UCSD-AML1 (cell line): ENCODE data around the gene AFDN.

Experiments
- DNase-seq: peaks from one replicate; lab custom pipeline; 2025; ENCODE audit not compliant: unreplicated experiment; lab: John Stamatoyannopoulos, UW

AFDN gene

GRCh38 chr6:167795874-167796191 lies 30.9 kb upstream of the AFDN start:
- no peak for DNase-seq

DNA sequence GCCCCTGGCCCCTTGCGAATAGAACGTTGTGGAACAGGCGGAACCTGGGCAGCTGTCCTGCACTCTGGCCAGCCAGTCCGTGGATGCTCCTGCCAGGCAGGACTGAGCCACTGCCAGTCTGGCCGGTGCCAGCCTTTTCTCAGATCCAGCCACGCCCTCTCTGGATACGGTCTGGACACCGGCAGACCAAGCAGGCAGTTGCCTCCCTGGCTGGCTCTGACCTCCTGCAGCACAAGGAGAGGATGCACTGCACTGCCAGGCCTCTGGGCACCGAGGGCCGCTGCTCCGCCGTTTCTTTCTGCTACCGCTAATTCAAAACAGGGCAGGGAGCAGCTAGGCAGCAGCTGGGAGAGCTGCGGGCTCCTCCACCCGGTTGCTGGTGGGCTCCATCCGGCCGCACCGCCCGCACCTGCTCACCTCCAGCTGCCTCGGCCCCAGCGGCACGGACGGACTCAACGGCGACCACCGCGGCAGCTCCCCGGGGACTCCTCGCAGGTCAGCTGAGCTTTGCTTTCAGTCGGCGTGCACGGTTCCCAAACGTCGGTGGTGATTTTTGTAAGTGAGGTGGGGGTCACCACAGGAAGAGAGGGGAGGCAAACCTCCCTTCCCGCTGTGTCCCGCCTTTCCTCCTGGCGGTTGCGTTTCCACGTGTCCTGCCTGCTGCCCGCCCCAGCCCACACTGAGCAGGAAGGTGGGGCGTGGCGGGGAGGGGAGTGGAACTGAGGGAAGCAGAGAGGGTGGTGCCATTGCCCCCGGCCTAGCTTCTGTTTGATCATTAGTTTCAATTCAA lies 30.3 kb upstream of the AFDN start:
- no peak for DNase-seq

GRCh38 chr6:167797011-167797471 lies 29.7 kb upstream of the AFDN start:
- no peak for DNase-seq

GRCh38 chr6:167797476-167798265 lies 29.0 kb upstream of the AFDN start:
- DNase-seq, result no peak

DNA sequence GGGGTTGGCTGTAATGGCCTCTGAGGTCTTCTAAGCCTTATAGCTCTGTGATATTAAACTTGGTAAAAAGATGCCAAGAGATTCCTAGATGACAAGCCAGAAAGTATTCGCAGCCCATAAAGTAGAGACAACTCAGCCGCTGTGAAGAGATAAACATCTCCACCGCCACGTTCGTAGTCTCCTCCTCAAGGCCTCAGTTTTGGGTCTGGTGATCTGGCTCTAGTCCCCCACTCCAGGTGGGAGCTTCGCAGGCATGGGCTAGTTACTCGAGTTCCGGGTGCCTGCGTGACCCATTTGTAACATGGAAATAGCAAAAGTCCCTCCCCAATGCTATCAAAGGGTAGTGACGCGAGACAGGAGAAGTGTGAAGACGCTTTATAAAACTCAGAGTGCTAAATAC lies 28.3 kb upstream of the AFDN start:
- no peak for DNase-seq

DNA sequence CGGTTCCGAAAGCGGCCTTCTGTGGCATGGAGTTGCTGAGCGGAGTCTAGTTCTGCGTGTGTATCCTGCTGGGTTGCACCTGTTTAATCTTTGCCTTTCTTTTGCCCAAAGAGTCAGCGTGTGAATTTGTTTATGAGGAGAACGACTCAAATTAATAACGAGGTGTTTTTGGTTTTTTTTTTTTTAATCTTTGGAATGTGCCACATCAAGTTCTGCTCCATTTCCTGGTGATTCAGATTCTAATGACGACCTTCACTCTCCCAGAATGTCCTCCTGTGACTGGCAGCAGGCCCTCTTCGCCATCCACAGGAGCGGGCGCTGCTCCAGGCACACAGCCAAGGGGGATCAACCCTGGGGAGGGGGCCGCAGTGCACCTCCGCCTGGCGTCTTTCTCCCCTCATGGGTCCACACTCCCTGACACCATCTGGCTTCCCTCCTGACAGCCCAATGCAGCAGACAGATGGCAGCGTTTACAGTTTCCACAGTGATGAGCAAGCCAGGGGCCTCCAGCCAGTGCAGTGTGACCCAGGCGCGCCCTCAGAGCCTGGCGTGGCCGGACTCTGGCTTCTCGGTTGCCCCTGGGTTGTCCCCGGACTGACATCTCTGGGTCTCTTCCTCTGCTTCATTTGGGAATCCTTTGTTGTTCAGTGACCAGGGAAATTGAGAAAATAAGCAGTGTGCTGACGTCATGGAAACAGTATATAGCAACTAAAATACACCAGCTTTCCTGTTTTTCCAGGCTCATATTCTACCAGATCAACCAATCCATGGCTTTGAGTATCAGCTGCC lies 27.5 kb upstream of the AFDN start:
- DNase-seq, result no peak

DNA sequence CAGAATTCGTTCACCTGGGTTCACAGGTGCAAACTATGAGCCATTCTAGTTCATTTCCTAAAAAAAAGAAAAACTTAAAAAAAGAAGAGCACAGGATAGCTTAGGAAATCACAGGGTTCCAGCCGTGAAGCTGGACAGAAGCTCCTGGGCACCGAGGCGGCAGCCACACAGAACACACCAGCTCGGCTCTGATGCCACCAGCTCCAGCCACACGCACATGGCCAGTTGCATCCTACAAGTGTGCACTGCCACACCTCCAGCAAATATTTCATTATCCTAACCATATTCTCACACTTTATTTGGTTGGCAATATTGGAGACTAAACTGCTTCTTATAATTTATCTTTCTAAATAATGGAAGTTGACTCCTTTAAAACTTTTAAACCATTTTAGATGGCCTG lies 26.2 kb upstream of the AFDN start:
- no peak for DNase-seq

- DNase-seq, result no peak
Observed at GRCh38 chr6:167801263-167801662, 25.4 kb upstream of the AFDN start.

- no peak for DNase-seq
Observed at GRCh38 chr6:167802339-167802738, 24.4 kb upstream of the AFDN start.

- no peak for DNase-seq
Observed at GRCh38 chr6:167803816-167804215, 22.9 kb upstream of the AFDN start.

- no peak for DNase-seq
Observed at GRCh38 chr6:167804281-167805013, 22.3 kb upstream of the AFDN start.

GRCh38 chr6:167805349-167806060 lies 21.2 kb upstream of the AFDN start:
- no peak for DNase-seq

- DNase-seq, result no peak
Observed at GRCh38 chr6:167806061-167806700, 20.5 kb upstream of the AFDN start.

- DNase-seq, result no peak
Observed at GRCh38 chr6:167807200-167807599, 19.5 kb upstream of the AFDN start.

DNA sequence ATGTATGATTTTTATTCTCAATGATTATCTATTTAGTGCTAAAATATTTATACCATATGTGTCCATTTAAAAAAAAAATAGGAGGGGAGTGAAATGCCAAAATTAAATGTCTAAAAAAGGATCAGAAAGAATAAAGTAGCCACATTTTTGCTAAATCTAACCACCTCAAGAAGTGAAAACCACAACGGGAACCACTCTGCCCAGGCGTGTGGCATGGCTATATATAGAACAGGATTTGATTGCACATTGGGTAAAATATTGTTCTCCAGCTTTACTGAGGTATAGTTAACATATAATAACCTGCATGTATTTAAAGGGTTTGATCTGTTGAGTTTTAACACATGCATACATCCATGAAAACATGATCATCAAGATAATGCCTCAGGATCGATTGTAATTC lies 19.0 kb upstream of the AFDN start:
- DNase-seq, result no peak

DNA sequence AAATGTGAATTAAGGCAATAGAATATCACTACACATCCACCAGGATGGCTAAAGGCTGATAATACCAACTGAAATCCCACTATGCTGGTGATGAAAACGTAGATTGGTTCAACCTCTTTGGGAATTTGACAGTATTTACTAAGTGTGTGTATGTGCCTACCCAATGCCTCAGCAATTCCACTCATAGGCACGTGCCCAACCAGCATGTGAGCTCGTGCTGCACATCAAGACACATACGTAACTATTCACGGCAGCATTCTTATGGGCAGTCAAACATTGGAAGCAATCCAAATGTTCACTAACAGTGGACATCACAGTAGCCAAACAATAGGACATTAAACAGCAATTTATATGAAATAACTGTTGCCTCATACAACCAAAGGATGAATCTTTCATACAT lies 15.7 kb upstream of the AFDN start:
- no peak for DNase-seq

DNA sequence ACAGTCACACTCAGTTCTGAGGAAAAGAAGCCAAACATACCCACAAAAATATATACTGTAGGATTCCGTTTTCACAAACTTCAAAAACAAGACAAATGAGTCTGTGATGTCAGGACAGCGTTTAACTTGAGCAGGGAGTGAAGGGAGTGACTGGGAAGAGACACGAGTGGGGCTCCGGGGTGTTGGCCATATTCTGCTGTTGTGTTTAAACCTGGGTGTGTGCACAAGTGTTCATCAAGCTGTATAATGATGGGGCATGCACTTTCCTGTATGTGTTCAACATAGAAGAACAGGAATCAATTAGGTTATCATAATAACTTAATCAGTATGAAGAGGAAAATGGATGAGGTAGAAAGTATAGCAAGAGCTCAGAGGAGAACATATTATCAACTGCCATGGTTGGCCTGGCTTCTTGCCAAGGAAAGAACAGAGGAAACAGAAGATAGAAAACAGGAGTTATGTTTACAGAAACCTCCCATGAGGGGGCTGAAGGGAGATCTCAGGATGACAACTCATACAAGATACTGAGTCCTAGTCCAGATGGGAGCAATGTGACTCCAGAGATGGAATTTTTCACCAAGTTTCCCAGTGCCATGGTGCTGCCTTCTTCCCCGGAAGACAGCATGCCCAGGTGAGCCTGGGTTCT lies 15.1 kb upstream of the AFDN start:
- DNase-seq, result no peak

GRCh38 chr6:167812088-167812487 lies 14.6 kb upstream of the AFDN start:
- DNase-seq, result no peak

DNA sequence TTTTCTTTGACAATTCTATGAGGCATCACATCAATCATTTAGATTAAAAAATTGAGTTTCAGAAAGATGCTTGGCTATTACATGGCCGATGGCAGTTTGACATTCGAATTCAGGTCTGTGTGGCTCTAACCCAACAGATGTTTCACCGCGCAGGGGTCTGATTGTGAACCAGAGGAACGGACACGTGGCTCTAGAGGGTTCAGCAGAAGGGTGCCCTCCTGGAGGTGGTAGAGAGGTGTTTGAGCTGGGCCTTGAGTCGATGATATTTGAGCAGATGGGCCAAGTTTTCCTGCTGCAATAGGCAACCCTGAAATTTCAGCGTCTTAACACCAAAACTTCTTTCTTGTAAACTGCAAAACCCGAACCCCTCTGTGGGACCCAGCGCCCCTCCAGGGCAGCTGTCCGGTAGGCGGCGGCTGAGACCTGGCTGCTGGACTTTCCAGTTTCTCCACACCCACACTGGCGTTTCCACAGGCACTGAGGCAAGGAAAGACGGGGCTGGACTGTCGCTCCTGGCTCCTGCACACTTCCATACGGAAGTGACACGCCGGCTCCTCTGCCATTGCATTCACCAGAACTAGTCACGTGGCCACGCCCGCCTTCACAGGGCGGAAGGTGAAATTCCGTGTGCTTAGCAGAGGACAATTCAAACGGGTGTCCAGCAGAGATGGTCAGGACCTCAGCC lies 11.3 kb upstream of the AFDN start:
- no peak for DNase-seq
